Smooth muscle cell (in vitro differentiated cells): ENCODE results near the gene LPAR6. TPM values are rescaled to one million over a fixed set of nuclear protein-coding genes. Genes with fewer than 3 reads are reported as not detected.
A peak's percentile ranks its signal among the peaks of the same experiment; 100 is the strongest.

ENCODE experiments used
- DNase-seq: peaks from one replicate; lab custom pipeline; 2025; ENCODE audit not compliant: unreplicated experiment; lab: John Stamatoyannopoulos, UW
- H2AFZ ChIP-seq: fragments of 200-600 bp; sonication (generic); 2 replicates; pipeline ENCODE4 v1.6.0; 2016; ENCODE audit warnings: antibody characterized with exemption, low read depth, mild to moderate bottlenecking
- H3F3A ChIP-seq: fragments of 200-600 bp; sonication (generic); 2 replicates; pipeline ENCODE4 v1.6.0; 2017; ENCODE audit warnings: antibody characterized with exemption, low read depth
- H3K27ac ChIP-seq: fragments of 200-600 bp; sonication (generic); 2 replicates; pipeline ENCODE4 v1.5.1; 2016; ENCODE audit warnings: low read depth, mild to moderate bottlenecking
- H3K27me3 ChIP-seq: fragments of 200-600 bp; sonication (generic); 2 replicates; pipeline ENCODE4 v1.6.1; 2016; ENCODE audit warnings: low read depth, mild to moderate bottlenecking
- H3K36me3 ChIP-seq: fragments of 200-600 bp; sonication (generic); 2 replicates; pipeline ENCODE4 v1.5.1; 2016; ENCODE audit warnings: low read depth
- H3K4me1 ChIP-seq: fragments of 200-600 bp; sonication (generic); 2 replicates; pipeline ENCODE4 v1.5.1; 2016; ENCODE audit warnings: low read depth
- H3K4me2 ChIP-seq: fragments of 200-600 bp; sonication (generic); 2 replicates; pipeline ENCODE4 v1.6.0; 2016; ENCODE audit warnings: mild to moderate bottlenecking
- H3K4me3 ChIP-seq: fragments of 200-600 bp; sonication (generic); 2 replicates; pipeline ENCODE4 v1.5.1; 2016; ENCODE audit warnings: mild to moderate bottlenecking
- H3K79me2 ChIP-seq: fragments of 200-600 bp; sonication (generic); 2 replicates; pipeline ENCODE4 v1.6.0; 2016; ENCODE audit warnings: low read depth, mild to moderate bottlenecking
- H3K9ac ChIP-seq: fragments of 200-600 bp; sonication (generic); 2 replicates; pipeline ENCODE4 v1.6.0; 2016; ENCODE audit warnings: low read depth
- H3K9me3 ChIP-seq: fragments of 200-600 bp; sonication (generic); replicated peaks from 2 replicates; pipeline ENCODE4 v1.5.1; 2016; ENCODE audit warnings: low read depth
- H4K20me1 ChIP-seq: fragments of 200-600 bp; sonication (generic); 2 replicates; pipeline ENCODE4 v1.6.0; 2016; ENCODE audit warnings: low read depth
- WGBS: methylation state at CpG from one replicate; pipeline ENCODE4 v1.1.7; 2016; ENCODE audit warnings: low lambda C conversion rate; 5-methylcytosine and 5-hydroxymethylcytosine counted together
- polyA plus RNA-seq: library from polyadenylated mRNA; unstranded; fragments of >200 nt; fragmentation: Nextera tagmentation; extraction: Ambion mirVana; gene quantifications from 2 replicates; pipeline ENCODE4 v1.2.1, GENCODE V29; 2016
- total RNA-seq: library from RNA; depleted of rRNA; stranded (reverse); fragments of >200 nt; gene quantifications from 2 replicates; pipeline ENCODE4 v1.2.3, GENCODE V29; 2014
- TF ChIP-seq, protein P1 (sequence below): fragments of 200-600 bp; sonication (generic); IDR thresholded peaks from 2 replicates; pipeline ENCODE4 v1.5.1; 2017; ENCODE audit warnings: borderline replicate concordance, mild to moderate bottlenecking, antibody characterized with exemption; ENCODE audit not compliant: insufficient read depth, poor library complexity, severe bottlenecking

Gene LPAR6
- total and polyA plus RNA-seq, 2 experiments from 2014 or later, result 5.4 to 14.2 TPM

DNA sequence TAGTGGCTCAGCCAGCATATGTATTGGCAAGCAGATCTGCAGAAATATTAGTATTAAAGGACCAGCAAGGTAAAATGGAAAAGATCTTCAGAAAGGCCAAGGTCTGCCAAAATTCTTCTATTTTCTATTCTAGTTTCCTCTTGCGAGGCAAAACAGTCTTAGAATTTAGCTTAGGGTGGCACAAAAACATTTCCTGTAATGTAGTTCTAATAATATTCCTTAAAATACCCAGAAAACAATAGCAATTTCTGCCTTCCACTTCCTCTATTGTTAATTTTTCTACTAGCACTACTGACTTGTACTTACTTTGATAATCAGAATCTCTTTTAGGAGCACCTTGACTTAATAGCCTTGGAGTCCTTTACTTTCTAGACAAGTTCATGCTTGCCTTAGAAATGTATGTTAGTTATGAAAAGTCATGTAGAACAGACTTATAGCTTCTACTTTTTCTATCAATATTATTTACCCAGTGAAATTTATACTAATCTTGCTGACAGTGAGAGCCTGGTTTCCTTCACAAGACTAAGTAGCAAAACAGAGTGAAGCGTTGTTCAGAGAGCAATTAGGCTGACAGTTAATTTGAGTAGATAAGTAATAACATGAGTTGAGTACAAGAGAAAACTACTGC, 23.9 kb upstream of the LPAR6 start:
- peak overlapping the region; percentile 39 for H3K4me2 ChIP-seq
- H2AFZ ChIP-seq, result no peak overlapping the region

DNA sequence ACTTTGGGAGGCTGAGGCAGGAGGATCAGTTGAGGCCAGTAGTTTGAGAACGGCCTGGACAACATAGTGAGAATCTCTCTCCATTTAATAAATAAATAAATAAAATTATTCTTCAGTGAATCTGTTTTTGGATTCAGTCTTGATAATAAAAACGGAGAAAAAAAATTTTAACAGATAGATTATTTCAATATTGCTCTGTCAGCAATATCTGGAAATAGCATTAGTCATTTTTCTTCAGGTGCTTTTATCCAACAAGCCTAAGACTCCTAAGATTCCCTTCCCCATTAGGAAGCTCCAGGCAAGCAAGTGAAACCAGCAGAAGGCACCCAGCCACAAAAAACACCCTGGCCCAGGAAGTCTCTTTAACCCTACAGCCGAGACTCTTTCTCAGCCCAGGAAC, 21.3 kb upstream of the LPAR6 start:
- Histone ChIP-seq H3F3A (no peaks in the 10 kb centered on the region), H3K9me3 (no peaks in the 10 kb centered on the region), H3K79me2 (no peaks in the 10 kb centered on the region), H3K36me3 (no peaks in the 10 kb centered on the region), H3K27ac (no peak overlapping the region), H3K4me1 (peaks cover 15% of the 10 kb centered on the region), H3K4me2 (no peak overlapping the region), H3K9ac (no peak overlapping the region), H3K27me3 (no peaks in the 10 kb centered on the region), H4K20me1 (no peaks in the 10 kb centered on the region), H3K4me3 (no peak overlapping the region), H2AFZ (no peak overlapping the region)
- WGBS, result 97% methylated on average over 3 of the region's 3 CpGs
- TF ChIP-seq, protein P1, sequence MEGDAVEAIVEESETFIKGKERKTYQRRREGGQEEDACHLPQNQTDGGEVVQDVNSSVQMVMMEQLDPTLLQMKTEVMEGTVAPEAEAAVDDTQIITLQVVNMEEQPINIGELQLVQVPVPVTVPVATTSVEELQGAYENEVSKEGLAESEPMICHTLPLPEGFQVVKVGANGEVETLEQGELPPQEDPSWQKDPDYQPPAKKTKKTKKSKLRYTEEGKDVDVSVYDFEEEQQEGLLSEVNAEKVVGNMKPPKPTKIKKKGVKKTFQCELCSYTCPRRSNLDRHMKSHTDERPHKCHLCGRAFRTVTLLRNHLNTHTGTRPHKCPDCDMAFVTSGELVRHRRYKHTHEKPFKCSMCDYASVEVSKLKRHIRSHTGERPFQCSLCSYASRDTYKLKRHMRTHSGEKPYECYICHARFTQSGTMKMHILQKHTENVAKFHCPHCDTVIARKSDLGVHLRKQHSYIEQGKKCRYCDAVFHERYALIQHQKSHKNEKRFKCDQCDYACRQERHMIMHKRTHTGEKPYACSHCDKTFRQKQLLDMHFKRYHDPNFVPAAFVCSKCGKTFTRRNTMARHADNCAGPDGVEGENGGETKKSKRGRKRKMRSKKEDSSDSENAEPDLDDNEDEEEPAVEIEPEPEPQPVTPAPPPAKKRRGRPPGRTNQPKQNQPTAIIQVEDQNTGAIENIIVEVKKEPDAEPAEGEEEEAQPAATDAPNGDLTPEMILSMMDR, result no peak
- no peak for DNase-seq

More for the DNA sequence above, 23.9 kb upstream of the LPAR6 start:
- Histone ChIP-seq H3K27me3 (no peaks in the 10 kb centered on the region), H3K4me3 (no peak overlapping the region), H3K27ac (peak overlapping the region; percentile 39), H3K36me3 (no peaks in the 10 kb centered on the region), H3F3A (no peaks in the 10 kb centered on the region), H4K20me1 (no peaks in the 10 kb centered on the region), H3K9me3 (no peaks in the 10 kb centered on the region), H3K9ac (no peak overlapping the region), H3K4me1 (peaks cover 9% of the 10 kb centered on the region), H3K79me2 (no peaks in the 10 kb centered on the region)
- TF ChIP-seq, protein P1, result no peak
- DNase-seq, result no peak
- WGBS, result 53% methylated on average over 2 of the region's 2 CpGs

DNA sequence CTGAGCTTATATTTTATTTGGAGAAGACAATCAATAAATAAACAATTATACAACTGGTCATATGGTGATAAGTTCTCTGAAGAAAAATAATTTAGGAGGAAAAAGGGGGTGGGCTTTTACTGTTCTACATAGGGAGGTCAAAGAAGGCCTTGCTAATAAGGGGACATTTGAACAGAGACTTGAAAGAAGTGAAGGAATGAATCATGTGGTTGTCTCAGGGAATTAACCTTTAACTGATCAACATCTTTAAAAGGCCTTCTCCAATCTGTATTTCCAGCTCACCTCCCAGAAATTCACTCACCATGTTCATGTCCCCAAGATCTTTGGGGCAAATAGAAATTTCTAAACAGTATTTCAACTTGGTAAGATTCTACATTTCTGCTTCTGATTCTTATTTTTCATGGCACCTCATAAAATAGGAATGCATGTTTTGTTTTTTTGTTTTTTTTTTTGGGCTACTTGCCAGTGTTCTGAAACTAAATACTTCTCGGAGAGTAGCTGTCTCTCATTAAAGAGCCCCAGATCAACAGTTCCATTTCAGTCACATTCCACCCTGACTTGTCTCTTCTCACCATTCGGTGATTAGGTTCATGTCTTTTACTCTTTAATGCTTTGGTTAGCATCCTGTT, 19.2 kb upstream of the LPAR6 start:
- Histone ChIP-seq H3K36me3 (no peaks in the 10 kb centered on the region), H4K20me1 (no peaks in the 10 kb centered on the region), H3K27me3 (no peaks in the 10 kb centered on the region), H3K4me1 (peaks cover 15% of the 10 kb centered on the region), H3K4me2 (peak overlapping the region; percentile 58), H3K9me3 (no peaks in the 10 kb centered on the region), H2AFZ (no peak overlapping the region), H3F3A (no peaks in the 10 kb centered on the region), H3K4me3 (no peak overlapping the region), H3K79me2 (no peaks in the 10 kb centered on the region), H3K27ac (peak overlapping the region; percentile 72), H3K9ac (peak overlapping the region; percentile 41)
- WGBS, result 33% methylated on average over 2 of the region's 2 CpGs
- DNase-seq, result no peak
- TF ChIP-seq, protein P1, result no peak
